GM12878 (cell line): Measurements from ENCODE around the gene SPATA2. TPM values are rescaled to one million over a fixed set of nuclear protein-coding genes. Genes with fewer than 3 reads are reported as not detected.

ENCODE experiments used
- ETV6 ChIP-seq, 2 experiments: fragments of 450-650 bp in 1 of 2; IDR thresholded peaks in 1 of 2; conservative IDR thresholded peaks in 1 of 2; 2 replicates each; pipeline ENCODE4 v1.6.1; 2014; ENCODE audit warnings: antibody characterized with exemption in 1 of 2, borderline replicate concordance in 1 of 2, low read depth in 1 of 2, mild to moderate bottlenecking in 1 of 2, moderate library complexity in 1 of 2
- GATAD2B ChIP-seq: fragments of 450-650 bp; conservative IDR thresholded peaks from 2 replicates; pipeline ENCODE4 v1.6.1; 2017; ENCODE audit warnings: low read depth, mild to moderate bottlenecking, moderate library complexity
- HSF1 ChIP-seq: fragments of 150-350 bp; IDR thresholded peaks from 2 replicates; pipeline ENCODE4 v1.6.1; 2014; ENCODE audit warnings: mild to moderate bottlenecking, low read depth, low read length
- IKZF2 ChIP-seq, 2 experiments: fragments of 450-650 bp; IDR thresholded peaks; 2 replicates each; pipeline ENCODE4 v1.6.1; 2017; ENCODE audit warnings: mild to moderate bottlenecking in 2 of 2, moderate library complexity in 2 of 2
- NBN ChIP-seq: fragments of 450-650 bp; IDR thresholded peaks from 2 replicates; pipeline ENCODE4 v1.6.1; 2016
- PKNOX1 ChIP-seq: fragments of 450-650 bp; IDR thresholded peaks from 2 replicates; pipeline ENCODE4 v1.6.1; 2016; ENCODE audit warnings: mild to moderate bottlenecking
- RUNX3 ChIP-seq: IDR thresholded peaks from 2 replicates; pipeline ENCODE4 v1.6.1; 2012; ENCODE audit warnings: low read length, inconsistent platforms
- SKIL ChIP-seq: fragments of 450-650 bp; IDR thresholded peaks from 2 replicates; pipeline ENCODE4 v1.6.1; 2017; ENCODE audit warnings: mild to moderate bottlenecking, low read depth, inconsistent platforms; ENCODE audit not compliant: poor library complexity, severe bottlenecking
- polyA plus RNA-seq, 11 experiments: library from polyadenylated mRNA; depleted of rRNA in 4 of 11; unstranded in 6 of 11; stranded (reverse) in 5 of 11; fragments of >200 nt; fragmentation: Nextera tagmentation in 4 of 11; fragmentation: Illumina TruSeq in 1 of 11; extraction: Ambion mirVana in 4 of 11; extraction: Trizol in 1 of 11; gene quantifications; 1 replicate in 1 of 11; 2 replicates in 10 of 11; pipeline versions ENCODE4 v1.2.1 to v1.2.3, GENCODE V29; 2011 to 2016; ENCODE audit warnings: inconsistent platforms in 2 of 11, missing spikeins in 2 of 11, low read depth in 1 of 11
- total RNA-seq, 4 experiments: library from RNA; depleted of rRNA in 3 of 4; stranded (reverse); fragments of >200 nt in 3 of 4; fragmentation: Illumina TruSeq in 1 of 4; extraction: Trizol in 1 of 4; gene quantifications; 2 replicates each; pipeline versions ENCODE4 v1.2.1 to v1.2.3, GENCODE V29; 2013 to 2021
- TF ChIP-seq, protein P1 (sequence below): fragments of 450-650 bp; IDR thresholded peaks from 2 replicates; pipeline ENCODE4 v1.6.1; 2017; ENCODE audit warnings: mild to moderate bottlenecking, moderate library complexity
- TF ChIP-seq, protein P2 (sequence below): fragments of 450-650 bp; IDR thresholded peaks from 2 replicates; pipeline ENCODE4 v1.6.1; 2016; ENCODE audit warnings: mild to moderate bottlenecking, moderate library complexity, borderline replicate concordance
- TF ChIP-seq, protein P3 (sequence below): IDR thresholded peaks from 2 replicates; pipeline ENCODE4 v1.6.1; 2011; ENCODE audit warnings: borderline replicate concordance, low read depth, mild to moderate bottlenecking, moderate library complexity, mixed read lengths, low read length; ENCODE audit not compliant: insufficient read depth; ENCODE audit errors: extremely low read length

The SPATA2 gene
- total and polyA plus RNA-seq, 10 of the 15 experiments (the other 5 are each of a cell fraction or from before 2014, with no cell fraction given): 0.93 to 11.7 (median 5.6) TPM

- TF ChIP-seq, protein P1, sequence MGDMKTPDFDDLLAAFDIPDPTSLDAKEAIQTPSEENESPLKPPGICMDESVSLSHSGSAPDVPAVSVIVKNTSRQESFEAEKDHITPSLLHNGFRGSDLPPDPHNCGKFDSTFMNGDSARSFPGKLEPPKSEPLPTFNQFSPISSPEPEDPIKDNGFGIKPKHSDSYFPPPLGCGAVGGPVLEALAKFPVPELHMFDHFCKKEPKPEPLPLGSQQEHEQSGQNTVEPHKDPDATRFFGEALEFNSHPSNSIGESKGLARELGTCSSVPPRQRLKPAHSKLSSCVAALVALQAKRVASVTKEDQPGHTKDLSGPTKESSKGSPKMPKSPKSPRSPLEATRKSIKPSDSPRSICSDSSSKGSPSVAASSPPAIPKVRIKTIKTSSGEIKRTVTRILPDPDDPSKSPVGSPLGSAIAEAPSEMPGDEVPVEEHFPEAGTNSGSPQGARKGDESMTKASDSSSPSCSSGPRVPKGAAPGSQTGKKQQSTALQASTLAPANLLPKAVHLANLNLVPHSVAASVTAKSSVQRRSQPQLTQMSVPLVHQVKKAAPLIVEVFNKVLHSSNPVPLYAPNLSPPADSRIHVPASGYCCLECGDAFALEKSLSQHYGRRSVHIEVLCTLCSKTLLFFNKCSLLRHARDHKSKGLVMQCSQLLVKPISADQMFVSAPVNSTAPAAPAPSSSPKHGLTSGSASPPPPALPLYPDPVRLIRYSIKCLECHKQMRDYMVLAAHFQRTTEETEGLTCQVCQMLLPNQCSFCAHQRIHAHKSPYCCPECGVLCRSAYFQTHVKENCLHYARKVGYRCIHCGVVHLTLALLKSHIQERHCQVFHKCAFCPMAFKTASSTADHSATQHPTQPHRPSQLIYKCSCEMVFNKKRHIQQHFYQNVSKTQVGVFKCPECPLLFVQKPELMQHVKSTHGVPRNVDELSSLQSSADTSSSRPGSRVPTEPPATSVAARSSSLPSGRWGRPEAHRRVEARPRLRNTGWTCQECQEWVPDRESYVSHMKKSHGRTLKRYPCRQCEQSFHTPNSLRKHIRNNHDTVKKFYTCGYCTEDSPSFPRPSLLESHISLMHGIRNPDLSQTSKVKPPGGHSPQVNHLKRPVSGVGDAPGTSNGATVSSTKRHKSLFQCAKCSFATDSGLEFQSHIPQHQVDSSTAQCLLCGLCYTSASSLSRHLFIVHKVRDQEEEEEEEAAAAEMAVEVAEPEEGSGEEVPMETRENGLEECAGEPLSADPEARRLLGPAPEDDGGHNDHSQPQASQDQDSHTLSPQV: no peak
- TF ChIP-seq ETV6 (conservative IDR thresholded peaks at IDR 0.05 in 1 of 2, IDR thresholded peaks at IDR 0.05 in 1 of 2; ENCODE audit: borderline replicate concordance in 1 of 2, low read depth in 1 of 2) (no peak), RUNX3 (no peak), PKNOX1 (no peak), IKZF2 (IDR thresholded peaks at IDR 0.05) (peak in 1 of 2 experiments; percentile 35; a peak in 1 of 4 replicates), NBN (no peak), SKIL (peak; percentile 59), GATAD2B (0 out of 2 replicates have a peak, but pooled peaks have one; percentile 21), HSF1 (0 out of 2 replicates have a peak, but pooled peaks have one; percentile 8)
- TF ChIP-seq, protein P2, sequence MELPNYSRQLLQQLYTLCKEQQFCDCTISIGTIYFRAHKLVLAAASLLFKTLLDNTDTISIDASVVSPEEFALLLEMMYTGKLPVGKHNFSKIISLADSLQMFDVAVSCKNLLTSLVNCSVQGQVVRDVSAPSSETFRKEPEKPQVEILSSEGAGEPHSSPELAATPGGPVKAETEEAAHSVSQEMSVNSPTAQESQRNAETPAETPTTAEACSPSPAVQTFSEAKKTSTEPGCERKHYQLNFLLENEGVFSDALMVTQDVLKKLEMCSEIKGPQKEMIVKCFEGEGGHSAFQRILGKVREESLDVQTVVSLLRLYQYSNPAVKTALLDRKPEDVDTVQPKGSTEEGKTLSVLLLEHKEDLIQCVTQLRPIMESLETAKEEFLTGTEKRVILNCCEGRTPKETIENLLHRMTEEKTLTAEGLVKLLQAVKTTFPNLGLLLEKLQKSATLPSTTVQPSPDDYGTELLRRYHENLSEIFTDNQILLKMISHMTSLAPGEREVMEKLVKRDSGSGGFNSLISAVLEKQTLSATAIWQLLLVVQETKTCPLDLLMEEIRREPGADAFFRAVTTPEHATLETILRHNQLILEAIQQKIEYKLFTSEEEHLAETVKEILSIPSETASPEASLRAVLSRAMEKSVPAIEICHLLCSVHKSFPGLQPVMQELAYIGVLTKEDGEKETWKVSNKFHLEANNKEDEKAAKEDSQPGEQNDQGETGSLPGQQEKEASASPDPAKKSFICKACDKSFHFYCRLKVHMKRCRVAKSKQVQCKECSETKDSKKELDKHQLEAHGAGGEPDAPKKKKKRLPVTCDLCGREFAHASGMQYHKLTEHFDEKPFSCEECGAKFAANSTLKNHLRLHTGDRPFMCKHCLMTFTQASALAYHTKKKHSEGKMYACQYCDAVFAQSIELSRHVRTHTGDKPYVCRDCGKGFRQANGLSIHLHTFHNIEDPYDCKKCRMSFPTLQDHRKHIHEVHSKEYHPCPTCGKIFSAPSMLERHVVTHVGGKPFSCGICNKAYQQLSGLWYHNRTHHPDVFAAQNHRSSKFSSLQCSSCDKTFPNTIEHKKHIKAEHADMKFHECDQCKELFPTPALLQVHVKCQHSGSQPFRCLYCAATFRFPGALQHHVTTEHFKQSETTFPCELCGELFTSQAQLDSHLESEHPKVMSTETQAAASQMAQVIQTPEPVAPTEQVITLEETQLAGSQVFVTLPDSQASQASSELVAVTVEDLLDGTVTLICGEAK: peak; percentile 73
- TF ChIP-seq, protein P3, sequence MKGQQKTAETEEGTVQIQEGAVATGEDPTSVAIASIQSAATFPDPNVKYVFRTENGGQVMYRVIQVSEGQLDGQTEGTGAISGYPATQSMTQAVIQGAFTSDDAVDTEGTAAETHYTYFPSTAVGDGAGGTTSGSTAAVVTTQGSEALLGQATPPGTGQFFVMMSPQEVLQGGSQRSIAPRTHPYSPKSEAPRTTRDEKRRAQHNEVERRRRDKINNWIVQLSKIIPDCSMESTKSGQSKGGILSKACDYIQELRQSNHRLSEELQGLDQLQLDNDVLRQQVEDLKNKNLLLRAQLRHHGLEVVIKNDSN: no peak
Measured at GRCh38 chr20:49935746-49936152, 20.4 kb upstream of the SPATA2 start (continued).
